COLO829 (cell line): ENCODE measurements around the gene KRT1.

Experiments used
- DNase-seq: peaks from one replicate; pipeline ENCODE4 v3.0.0; 2012; ENCODE audit warnings: low spot score

The KRT1 gene

GRCh38 chr12:52634266-52635056 lies 45.7 kb downstream of the KRT1 start:
- no peak for DNase-seq

- DNase-seq = no peak
These were observed 46.8 kb downstream of the KRT1 start for GRCh38 chr12:52633383-52633782.

GRCh38 chr12:52632656-52633055 lies 47.6 kb downstream of the KRT1 start:
- DNase-seq = no peak

GRCh38 chr12:52631676-52632459 lies 48.3 kb downstream of the KRT1 start:
- no peak for DNase-seq

- DNase-seq = no peak
These were observed 48.9 kb downstream of the KRT1 start for GRCh38 chr12:52631264-52631663.

GRCh38 chr12:52630599-52631200 lies 49.5 kb downstream of the KRT1 start:
- no peak for DNase-seq

GRCh38 chr12:52630008-52630500 lies 50.2 kb downstream of the KRT1 start:
- DNase-seq = no peak

GRCh38 chr12:52629281-52630007 lies 50.8 kb downstream of the KRT1 start:
- DNase-seq = no peak

- DNase-seq = no peak
These were observed 51.4 kb downstream of the KRT1 start for GRCh38 chr12:52628841-52629240.

GRCh38 chr12:52628111-52628507 lies 52.1 kb downstream of the KRT1 start:
- no peak for DNase-seq

- no peak for DNase-seq
These were observed 52.7 kb downstream of the KRT1 start for GRCh38 chr12:52627395-52628110.
